Endothelial cell of umbilical vein (primary cell): Measurements from ENCODE around the gene TEKTIP1. TPM values are rescaled to one million over a fixed set of nuclear protein-coding genes. Genes with fewer than 3 reads are reported as not detected.

ENCODE experiments used
- BruUV-seq: library from RNA; stranded (reverse); fragments of 400-500 nt; replicated peaks from 2 replicates; lab custom pipeline; 2021; lab: Mats Ljungman, UMichigan
- CTCF ChIA-PET: fragments of 300-600, 350-600 bp; sonication (Branson Sonifier 250); formaldehyde crosslinking; loops from one replicate; lab custom pipeline; 2021; ENCODE audit warnings: antibody characterized with exemption, inconsistent platforms; lab: Charles Lee
- POLR2A ChIA-PET: fragments of 300-600, 350-600 bp; sonication (Branson Sonifier 250); formaldehyde crosslinking; loops from one replicate; lab custom pipeline; 2021; ENCODE audit warnings: antibody characterized with exemption, inconsistent platforms; lab: Charles Lee
- DNase-seq: peaks from one replicate; pipeline ENCODE4 v3.0.0-alpha.2; 2011; ENCODE audit warnings: low read depth, low spot score
- FAIRE-seq: peaks from 2 replicates; lab custom pipeline; 2011; peaks lifted over from hg19 to GRCh38; lab: Jason Lieb, UNC
- H2AFZ ChIP-seq: 2 replicates; pipeline ENCODE4 v1.6.0; 2012; ENCODE audit warnings: low read depth, low read length, control low read depth, inconsistent platforms
- H3K27ac ChIP-seq: 2 replicates; pipeline ENCODE4 v1.5.1; 2011; ENCODE audit warnings: low read depth, mild to moderate bottlenecking, control low read depth, low read length, moderate library complexity; ENCODE audit not compliant: insufficient read depth
- H3K27me3 ChIP-seq, 2 experiments: 2 replicates each; pipeline versions ENCODE4 v1.6.0 to v1.6.1; 2011; ENCODE audit warnings: low read length in 2 of 2, mixed read lengths in 1 of 2; ENCODE audit not compliant: control insufficient read depth in 2 of 2, insufficient read depth in 2 of 2
- H3K36me3 ChIP-seq, 2 experiments: 2 replicates in 1 of 2; 3 replicates in 1 of 2; pipeline ENCODE4 v1.5.1; 2011; ENCODE audit warnings: low read length in 2 of 2, mild to moderate bottlenecking in 1 of 2, moderate library complexity in 1 of 2; ENCODE audit not compliant: control insufficient read depth in 2 of 2, insufficient read depth in 2 of 2; ENCODE audit errors: extremely low read depth in 1 of 2
- H3K4me1 ChIP-seq: 3 replicates; pipeline ENCODE4 v1.5.1; 2011; ENCODE audit warnings: mild to moderate bottlenecking, low read length; ENCODE audit not compliant: control insufficient read depth, insufficient read depth; ENCODE audit errors: extremely low read depth
- H3K4me2 ChIP-seq: 2 replicates; pipeline ENCODE4 v1.6.1; 2011; ENCODE audit warnings: low read length, control low read depth, mixed read lengths; ENCODE audit not compliant: insufficient read depth
- H3K4me3 ChIP-seq, 3 experiments: fragments of 200-600 bp in 1 of 3; sonication (generic), shearing (Covaris generic) in 1 of 3; replicated peaks in 1 of 3; 2 replicates each; pipeline ENCODE4 v1.5.1; 2011 to 2016; ENCODE audit warnings: control low read depth in 3 of 3, low read length in 3 of 3, mild to moderate bottlenecking in 2 of 3, inconsistent platforms in 1 of 3, low read depth in 1 of 3, moderate library complexity in 1 of 3; ENCODE audit not compliant: insufficient read depth in 1 of 3
- H3K79me2 ChIP-seq: 2 replicates; pipeline ENCODE4 v1.6.0; 2012; ENCODE audit warnings: low read length, inconsistent platforms; ENCODE audit not compliant: control insufficient read depth, insufficient read depth
- H3K9ac ChIP-seq: replicated peaks from 2 replicates; pipeline ENCODE3; 2011; ENCODE audit warnings: low read length, control low read depth; ENCODE audit not compliant: insufficient read depth; ENCODE audit errors: extremely low read depth
- H3K9me1 ChIP-seq: replicated peaks from 3 replicates; pipeline ENCODE4 v1.6.0; 2011; ENCODE audit warnings: mild to moderate bottlenecking, low read length; ENCODE audit not compliant: control insufficient read depth, insufficient read depth; ENCODE audit errors: extremely low read depth
- H3K9me3 ChIP-seq: replicated peaks from 2 replicates; pipeline ENCODE4 v1.5.1; 2012; ENCODE audit warnings: low read length, inconsistent platforms; ENCODE audit not compliant: control insufficient read depth, insufficient read depth
- H4K20me1 ChIP-seq: replicated peaks from 2 replicates; pipeline ENCODE3; 2011; ENCODE audit warnings: mild to moderate bottlenecking, low read length; ENCODE audit not compliant: control insufficient read depth, insufficient read depth; ENCODE audit errors: extremely low read depth
- EZH2 ChIP-seq: IDR thresholded peaks from 2 replicates; pipeline ENCODE4 v1.6.1; 2012; ENCODE audit warnings: borderline replicate concordance, low read depth, mild to moderate bottlenecking, moderate library complexity, low read length, inconsistent platforms; ENCODE audit not compliant: severe bottlenecking
- POLR2A ChIP-seq: IDR thresholded peaks from 2 replicates; pipeline ENCODE4 v1.6.1; 2012; ENCODE audit warnings: low read depth, mild to moderate bottlenecking, control low read depth, low read length
- dilution Hi-C: fragments of 300-500 bp; cut with MboI; formaldehyde crosslinking; loops from one replicate; pipeline ENCODE4 v1.15.0; 2019; ENCODE audit warnings: low sequenced_read_pairs; ENCODE audit not compliant: extremely low pct_ligation_motif_present
- intact Hi-C: fragments of 100-400 bp; cut with micrococcal nuclease; formaldehyde crosslinking; loops from one replicate; pipeline ENCODE4 v1.10.0; 2022
- polyA plus RNA-seq, 4 experiments: library from polyadenylated mRNA; depleted of rRNA in 3 of 4; stranded (reverse) in 3 of 4; unstranded in 1 of 4; fragments of >200 nt; gene quantifications; 2 replicates each; pipeline versions ENCODE4 v1.2.1 to v1.2.3, GENCODE V29; 2011 to 2012; ENCODE audit warnings: missing spikeins in 1 of 4
- total RNA-seq: library from RNA; stranded (reverse); gene quantifications from 2 replicates; pipeline ENCODE4 v1.2.3, GENCODE V29; 2021
- TF ChIP-seq, protein P1 (sequence below), 2 donors: IDR thresholded peaks; 1 replicate in 1 of 2; 2 replicates in 1 of 2; pipeline ENCODE4 v1.5.1; 2011; ENCODE audit warnings: low read length in 2 of 2, mild to moderate bottlenecking in 2 of 2, moderate library complexity in 2 of 2, control low read depth in 1 of 2, inconsistent platforms in 1 of 2, low read depth in 1 of 2; ENCODE audit not compliant: insufficient read depth in 1 of 2; ENCODE audit errors: extremely low read depth in 1 of 2

TEKTIP1 gene
- total and polyA plus RNA-seq, 2 donors (not counting 3 experiments of a cell fraction or from before 2014, with no cell fraction given) = 0.73 TPM; not detected in 1

DNA sequence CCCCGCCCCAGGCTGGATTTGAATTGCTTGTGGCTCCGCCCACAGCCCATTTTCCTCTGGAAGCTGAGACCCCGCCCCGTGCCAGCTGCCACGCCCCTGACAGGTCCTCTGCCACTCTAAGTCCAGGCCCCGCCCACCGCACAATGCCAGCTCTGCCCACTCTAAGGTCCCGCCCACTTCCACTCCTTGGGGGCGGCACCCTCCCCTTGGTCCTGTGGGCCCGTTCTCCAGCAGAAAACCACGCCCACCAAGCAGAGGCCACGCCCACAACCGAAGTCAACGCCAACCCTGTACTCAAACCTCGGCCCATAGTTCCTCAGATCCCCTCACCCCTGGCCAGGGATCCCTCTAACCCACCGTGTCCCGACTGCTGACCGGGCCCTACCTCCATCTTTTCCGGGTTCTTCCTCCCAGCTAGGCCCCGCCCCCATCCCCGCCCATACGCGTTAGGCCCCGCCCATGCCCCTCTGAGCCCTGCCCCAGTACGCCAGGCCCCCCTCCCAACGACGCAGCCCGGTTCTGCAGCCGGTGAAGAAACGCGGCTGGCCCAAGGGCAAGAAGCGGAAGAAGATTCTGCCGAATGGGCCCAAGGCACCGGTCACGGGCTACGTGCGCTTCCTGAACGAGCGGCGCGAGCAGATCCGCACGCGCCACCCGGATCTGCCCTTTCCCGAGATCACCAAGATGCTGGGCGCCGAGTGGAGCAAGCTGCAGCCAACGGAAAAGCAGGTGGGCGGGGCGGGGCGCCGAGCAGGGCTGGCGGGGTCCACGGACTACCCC is 35.1 kb downstream of the TEKTIP1 start:
- intact Hi-C loops = loop anchor here (2.0 to 5.0 kb wide), 4 partner anchors 33 to 98 kb away; partner anchors contain the start of genes CACTIN, FZR1 and TBXA2R
- Histone ChIP-seq H3K4me3 (peak overlapping the region; percentile 81 to 99 (median 97)), H3K27ac (no peak overlapping the region), H3K79me2 (peaks cover 2% of the 10 kb centered on the region), H3K27me3 (no peaks in the 10 kb centered on the region), H3K9me3 (no peaks in the 10 kb centered on the region), H3K4me2 (no peak overlapping the region), H2AFZ (peak overlapping the region; percentile 61), H3K4me1 (peaks cover 15% of the 10 kb centered on the region), H3K36me3 (peaks cover 0 to 3% of the 10 kb centered on the region in 2 experiments), H3K9me1 (no peaks in the 10 kb centered on the region), H4K20me1 (no peaks in the 10 kb centered on the region), H3K9ac (no peak overlapping the region)
- no peak for TF ChIP-seq EZH2
- peak; percentile 5 for TF ChIP-seq POLR2A
- FAIRE-seq (peak; percentile 99), DNase-seq (peak; percentile 98)
- ChIA-PET CTCF (interaction anchor here (0.6 to 2.6 kb wide), 6 partner anchors 11 to 1428 kb away, joined by 3 to 27 read pairs (median 3); partner anchors contain the start of gene GIPC3), POLR2A (interaction anchor here (1.5 kb wide), 1 partner anchor 17 kb away, joined by 6 read pairs; the partner anchor contains the start of gene MFSD12)
- dilution Hi-C loops = no loop called here
- no TSS peak for BruUV-seq

DNA sequence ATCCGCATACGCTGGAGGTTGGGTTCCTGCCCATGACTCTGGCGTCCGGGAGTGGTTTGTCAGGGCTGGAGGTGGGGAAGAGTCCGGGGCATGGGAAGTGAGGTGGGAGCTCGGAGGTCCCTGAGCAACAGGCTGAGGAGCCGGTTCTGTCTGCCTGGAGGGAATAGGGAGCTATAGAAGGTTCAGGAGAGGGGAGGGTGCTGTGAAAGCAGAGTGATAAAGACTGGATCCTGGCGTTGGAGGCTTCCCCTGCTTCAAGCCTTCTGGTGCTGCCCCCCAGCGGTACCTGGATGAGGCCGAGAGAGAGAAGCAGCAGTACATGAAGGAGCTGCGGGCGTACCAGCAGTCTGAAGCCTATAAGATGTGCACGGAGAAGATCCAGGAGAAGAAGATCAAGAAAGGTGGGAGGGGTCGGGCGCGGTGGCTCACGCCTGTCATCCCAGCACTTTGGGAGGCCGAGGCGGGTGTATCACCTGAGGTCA is 36.3 kb downstream of the TEKTIP1 start:
- Histone ChIP-seq H3K9me1 (no peaks in the 10 kb centered on the region), H3K4me1 (peaks cover 17% of the 10 kb centered on the region), H3K4me3 (no peak overlapping the region), H3K79me2 (peaks cover 2% of the 10 kb centered on the region), H4K20me1 (no peaks in the 10 kb centered on the region), H3K27ac (no peak overlapping the region), H2AFZ (no peak overlapping the region), H3K27me3 (no peaks in the 10 kb centered on the region), H3K36me3 (peaks cover 0 to 3% of the 10 kb centered on the region in 2 experiments), H3K4me2 (no peak overlapping the region), H3K9me3 (no peaks in the 10 kb centered on the region), H3K9ac (no peak overlapping the region)
- dilution Hi-C loops (no loop called here), intact Hi-C loops (no loop called here)
- DNase-seq = peak; percentile 17
- no peak for FAIRE-seq
- BruUV-seq = no TSS peak
- ChIA-PET POLR2A (no interaction called here), CTCF (interaction anchor here (0.5 to 2.6 kb wide), 8 partner anchors 9 to 1705 kb away, joined by 3 to 27 read pairs (median 6); partner anchors contain the start of genes GIPC3 and MFSD12)
- TF ChIP-seq, protein P1, sequence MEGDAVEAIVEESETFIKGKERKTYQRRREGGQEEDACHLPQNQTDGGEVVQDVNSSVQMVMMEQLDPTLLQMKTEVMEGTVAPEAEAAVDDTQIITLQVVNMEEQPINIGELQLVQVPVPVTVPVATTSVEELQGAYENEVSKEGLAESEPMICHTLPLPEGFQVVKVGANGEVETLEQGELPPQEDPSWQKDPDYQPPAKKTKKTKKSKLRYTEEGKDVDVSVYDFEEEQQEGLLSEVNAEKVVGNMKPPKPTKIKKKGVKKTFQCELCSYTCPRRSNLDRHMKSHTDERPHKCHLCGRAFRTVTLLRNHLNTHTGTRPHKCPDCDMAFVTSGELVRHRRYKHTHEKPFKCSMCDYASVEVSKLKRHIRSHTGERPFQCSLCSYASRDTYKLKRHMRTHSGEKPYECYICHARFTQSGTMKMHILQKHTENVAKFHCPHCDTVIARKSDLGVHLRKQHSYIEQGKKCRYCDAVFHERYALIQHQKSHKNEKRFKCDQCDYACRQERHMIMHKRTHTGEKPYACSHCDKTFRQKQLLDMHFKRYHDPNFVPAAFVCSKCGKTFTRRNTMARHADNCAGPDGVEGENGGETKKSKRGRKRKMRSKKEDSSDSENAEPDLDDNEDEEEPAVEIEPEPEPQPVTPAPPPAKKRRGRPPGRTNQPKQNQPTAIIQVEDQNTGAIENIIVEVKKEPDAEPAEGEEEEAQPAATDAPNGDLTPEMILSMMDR (IDR thresholded peaks at IDR 0.05; ENCODE audit: extremely low read depth in 1 of 2, insufficient read depth in 1 of 2, low read depth in 1 of 2, low read length in 2 of 2) = peak in 1 of 2 donors; percentile 36
- no peak for TF ChIP-seq POLR2A
